ENCODE measurements around the gene BCL2L11.

DNA sequence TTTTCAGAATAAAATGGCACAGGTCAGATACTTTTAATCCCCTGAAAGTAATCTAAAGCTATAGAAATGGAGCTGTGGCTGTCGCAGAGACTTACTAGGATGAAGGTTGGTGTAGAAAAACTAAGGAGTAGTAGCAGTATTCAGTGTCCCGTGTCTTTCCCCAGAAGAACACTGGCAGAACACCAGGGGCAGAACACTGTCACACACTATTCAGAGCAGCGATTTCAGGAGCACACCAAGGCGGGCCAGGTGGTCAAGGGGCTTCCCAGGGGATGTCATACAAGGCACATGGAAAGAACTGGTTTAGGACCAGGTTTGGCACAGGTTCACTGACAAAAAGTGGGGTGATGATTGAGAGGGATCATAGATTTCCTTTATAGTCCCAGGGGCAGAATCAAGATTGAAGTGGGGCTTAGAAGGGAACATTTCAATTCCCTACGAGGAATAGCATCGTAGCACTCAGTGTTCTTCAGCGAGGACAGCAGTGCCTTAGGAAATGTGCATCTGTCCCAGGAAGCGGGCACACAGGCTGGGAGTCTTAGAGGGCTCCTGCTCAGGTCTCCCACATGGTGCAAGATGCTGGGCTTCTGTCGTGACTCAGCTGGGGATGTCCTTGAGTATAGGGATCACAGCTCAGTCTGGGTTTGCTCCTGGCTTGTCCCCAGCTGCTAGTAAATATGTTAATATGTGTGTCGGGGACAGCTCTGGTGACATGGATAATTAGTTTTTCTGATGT is 22.6 kb downstream of the BCL2L11 start:
- TF ChIP-seq, protein P1, sequence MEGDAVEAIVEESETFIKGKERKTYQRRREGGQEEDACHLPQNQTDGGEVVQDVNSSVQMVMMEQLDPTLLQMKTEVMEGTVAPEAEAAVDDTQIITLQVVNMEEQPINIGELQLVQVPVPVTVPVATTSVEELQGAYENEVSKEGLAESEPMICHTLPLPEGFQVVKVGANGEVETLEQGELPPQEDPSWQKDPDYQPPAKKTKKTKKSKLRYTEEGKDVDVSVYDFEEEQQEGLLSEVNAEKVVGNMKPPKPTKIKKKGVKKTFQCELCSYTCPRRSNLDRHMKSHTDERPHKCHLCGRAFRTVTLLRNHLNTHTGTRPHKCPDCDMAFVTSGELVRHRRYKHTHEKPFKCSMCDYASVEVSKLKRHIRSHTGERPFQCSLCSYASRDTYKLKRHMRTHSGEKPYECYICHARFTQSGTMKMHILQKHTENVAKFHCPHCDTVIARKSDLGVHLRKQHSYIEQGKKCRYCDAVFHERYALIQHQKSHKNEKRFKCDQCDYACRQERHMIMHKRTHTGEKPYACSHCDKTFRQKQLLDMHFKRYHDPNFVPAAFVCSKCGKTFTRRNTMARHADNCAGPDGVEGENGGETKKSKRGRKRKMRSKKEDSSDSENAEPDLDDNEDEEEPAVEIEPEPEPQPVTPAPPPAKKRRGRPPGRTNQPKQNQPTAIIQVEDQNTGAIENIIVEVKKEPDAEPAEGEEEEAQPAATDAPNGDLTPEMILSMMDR (conservative IDR thresholded peaks at IDR 0.05 in 1 of 2, IDR thresholded peaks at IDR 0.05 in 1 of 2; ENCODE audit: extremely low read depth in 1 of 2, insufficient read depth in 1 of 2, low read depth in 1 of 2, low read length in 2 of 2), result no peak
- TF ChIP-seq EZH2 (IDR thresholded peaks at IDR 0.05; ENCODE audit: borderline replicate concordance, low read length), result no peak

Measured in mammary epithelial cell (primary cell).